Central memory CD8-positive, alpha-beta T cell (primary cell): ENCODE data around the gene APOA5.
"Not testable (repeated sequence)": the region's sequence is repeated elsewhere in the genome, so short reads cannot be mapped to it uniquely, and the experiment has no call there.

Experiments
- ATAC-seq: fragments of 150-1000 bp; cut with Tn5 transposase; replicated peaks from 2 replicates; pipeline ENCODE4 v1.10.0; 2022; ENCODE audit warnings: mild to moderate bottlenecking, moderate FRiP score, moderate number of reproducible peaks; ENCODE audit not compliant: poor library complexity, severe bottlenecking; ENCODE audit errors: extremely low read depth
- DNase-seq, 2 donors: peaks; one replicate each; pipeline ENCODE4 v3.0.0; 2021; ENCODE audit warnings: low spot score in 2 of 2
- H3K27ac Mint-ChIP-seq: one replicate; pipeline ENCODE4 v1.8.0; 2022; ENCODE audit warnings: low read depth, mild to moderate bottlenecking, moderate library complexity, mixed read lengths
- H3K27me3 Mint-ChIP-seq: one replicate; pipeline ENCODE4 v1.8.0; 2022; ENCODE audit warnings: mixed read lengths
- H3K36me3 Mint-ChIP-seq: one replicate; pipeline ENCODE4 v1.8.0; 2022; ENCODE audit warnings: mild to moderate bottlenecking, moderate library complexity, mixed read lengths; ENCODE audit not compliant: insufficient read depth
- H3K4me1 Mint-ChIP-seq: one replicate; pipeline ENCODE4 v1.8.0; 2022; ENCODE audit warnings: mixed read lengths
- H3K4me3 Mint-ChIP-seq: one replicate; pipeline ENCODE4 v1.8.0; 2022; ENCODE audit warnings: mild to moderate bottlenecking, moderate library complexity, mixed read lengths
- H3K9me3 Mint-ChIP-seq: one replicate; pipeline ENCODE4 v1.8.0; 2022; ENCODE audit warnings: mixed read lengths

APOA5 gene

GRCh38 chr11:116804001-116804400 is 12.3 kb upstream of the APOA5 start:
- no peak for ATAC-seq
- no peak for DNase-seq
- Mint-ChIP-seq H3K27me3 (peaks cover 14% of the 10 kb centered on the region), H3K9me3 (no peaks in the 10 kb centered on the region), H3K36me3 (no peaks in the 10 kb centered on the region), H3K4me1 (no peaks in the 10 kb centered on the region), H3K4me3 (no peak overlapping the region), H3K27ac (no peak overlapping the region)

GRCh38 chr11:116801662-116802061 is 10.0 kb upstream of the APOA5 start:
- ATAC-seq, H3K27ac Mint-ChIP-seq, H3K9me3 Mint-ChIP-seq, DNase-seq, H3K4me3 Mint-ChIP-seq, H3K4me1 Mint-ChIP-seq, H3K36me3 Mint-ChIP-seq: not testable (repeated sequence)
- H3K27me3 Mint-ChIP-seq, result peaks cover 14% of the 10 kb centered on the region

- H3K36me3 Mint-ChIP-seq, result no peaks in the 10 kb centered on the region
- no peak for ATAC-seq
Observed at GRCh38 chr11:116800610-116801009, 8.9 kb upstream of the APOA5 start.

GRCh38 chr11:116798368-116798767 is 6.7 kb upstream of the APOA5 start:
- Mint-ChIP-seq H3K9me3 (no peaks in the 10 kb centered on the region), H3K4me1 (no peaks in the 10 kb centered on the region), H3K27ac (no peak overlapping the region), H3K27me3 (peaks cover 14% of the 10 kb centered on the region), H3K4me3 (no peak overlapping the region), H3K36me3 (no peaks in the 10 kb centered on the region)
- DNase-seq, result no peak
- no peak for ATAC-seq

More at GRCh38 chr11:116800610-116801009, 8.9 kb upstream of the APOA5 start:
- no peaks in the 10 kb centered on the region for H3K9me3 Mint-ChIP-seq
- DNase-seq, result no peak
- H3K27me3 Mint-ChIP-seq, result peaks cover 14% of the 10 kb centered on the region
- H3K27ac Mint-ChIP-seq, result no peak overlapping the region
- H3K4me1 Mint-ChIP-seq, result no peaks in the 10 kb centered on the region
- H3K4me3 Mint-ChIP-seq, result no peak overlapping the region

GRCh38 chr11:116797816-116798215 is 6.1 kb upstream of the APOA5 start:
- ATAC-seq, result no peak
- no peak overlapping the region for H3K27ac Mint-ChIP-seq

GRCh38 chr11:116796548-116796947 is 4.9 kb upstream of the APOA5 start:
- ATAC-seq (no peak), DNase-seq (no peak)
- Mint-ChIP-seq H3K36me3 (no peaks in the 10 kb centered on the region), H3K4me1 (no peaks in the 10 kb centered on the region), H3K4me3 (no peak overlapping the region), H3K9me3 (no peaks in the 10 kb centered on the region), H3K27me3 (peaks cover 14% of the 10 kb centered on the region), H3K27ac (peak overlapping the region; percentile 60)

More at GRCh38 chr11:116797816-116798215, 6.1 kb upstream of the APOA5 start:
- no peak for DNase-seq
- Mint-ChIP-seq H3K9me3 (no peaks in the 10 kb centered on the region), H3K36me3 (no peaks in the 10 kb centered on the region), H3K4me3 (no peak overlapping the region), H3K27me3 (peaks cover 14% of the 10 kb centered on the region), H3K4me1 (no peaks in the 10 kb centered on the region)

GRCh38 chr11:116794851-116795250 is 3.2 kb upstream of the APOA5 start:
- Mint-ChIP-seq H3K27me3 (peaks cover 3% of the 10 kb centered on the region), H3K36me3 (no peaks in the 10 kb centered on the region), H3K4me3 (no peak overlapping the region), H3K9me3 (no peaks in the 10 kb centered on the region), H3K4me1 (peaks cover 6% of the 10 kb centered on the region), H3K27ac (no peak overlapping the region)
- DNase-seq, result no peak
- ATAC-seq, result no peak

GRCh38 chr11:116793772-116794097 is 2.1 kb upstream of the APOA5 start:
- H3K27me3 Mint-ChIP-seq, result no peaks in the 10 kb centered on the region
- H3K27ac Mint-ChIP-seq, result no peak overlapping the region
- H3K4me1 Mint-ChIP-seq, result peaks cover 6% of the 10 kb centered on the region
- DNase-seq (no peak), ATAC-seq (no peak)
- H3K9me3 Mint-ChIP-seq, result no peaks in the 10 kb centered on the region
- H3K36me3 Mint-ChIP-seq, result no peaks in the 10 kb centered on the region
- no peak overlapping the region for H3K4me3 Mint-ChIP-seq

GRCh38 chr11:116792869-116793771 is 1.4 kb upstream of the APOA5 start:
- DNase-seq, result no peak
- H3K4me1 Mint-ChIP-seq, result peaks cover 12% of the 10 kb centered on the region
- no peak for ATAC-seq
- H3K27me3 Mint-ChIP-seq, result no peaks in the 10 kb centered on the region
- no peak overlapping the region for H3K27ac Mint-ChIP-seq
- H3K4me3 Mint-ChIP-seq, result no peak overlapping the region
- H3K36me3 Mint-ChIP-seq, result peaks cover under 1% of the 10 kb centered on the region
- H3K9me3 Mint-ChIP-seq, result no peaks in the 10 kb centered on the region

GRCh38 chr11:116792144-116792868 is 627 bp upstream of the APOA5 start:
- Mint-ChIP-seq H3K4me1 (peaks cover 13% of the 10 kb centered on the region), H3K4me3 (no peak overlapping the region), H3K36me3 (peaks cover 5% of the 10 kb centered on the region), H3K9me3 (no peaks in the 10 kb centered on the region), H3K27ac (no peak overlapping the region), H3K27me3 (no peaks in the 10 kb centered on the region)
- ATAC-seq, result no peak
- DNase-seq, result no peak

GRCh38 chr11:116791002-116791812 is 472 bp downstream of the APOA5 start:
- peaks cover 7% of the 10 kb centered on the region for H3K36me3 Mint-ChIP-seq
- DNase-seq, result peak; percentile 64 to 75
- no peaks in the 10 kb centered on the region for H3K9me3 Mint-ChIP-seq
- no peaks in the 10 kb centered on the region for H3K27me3 Mint-ChIP-seq
- peak; percentile 34 for ATAC-seq
- no peak overlapping the region for H3K27ac Mint-ChIP-seq
- peaks cover 24% of the 10 kb centered on the region for H3K4me1 Mint-ChIP-seq
- H3K4me3 Mint-ChIP-seq, result peak overlapping the region; percentile 34

- Mint-ChIP-seq H3K4me3 (no peak overlapping the region), H3K4me1 (peaks cover 33% of the 10 kb centered on the region), H3K27me3 (no peaks in the 10 kb centered on the region), H3K9me3 (no peaks in the 10 kb centered on the region), H3K27ac (no peak overlapping the region), H3K36me3 (peaks cover 11% of the 10 kb centered on the region)
- ATAC-seq, result no peak
- DNase-seq, result no peak
Observed at GRCh38 chr11:116790167-116791001, 1.3 kb downstream of the APOA5 start.
